Hepatic stellate cell (primary cell): ENCODE measurements around the gene CCDC40.
A peak's percentile ranks its signal among the peaks of the same experiment; 100 is the strongest.

Experiments used
- DNase-seq: peaks from one replicate; pipeline ENCODE4 v3.0.0; 2011; ENCODE audit warnings: low spot score

The CCDC40 gene

DNA sequence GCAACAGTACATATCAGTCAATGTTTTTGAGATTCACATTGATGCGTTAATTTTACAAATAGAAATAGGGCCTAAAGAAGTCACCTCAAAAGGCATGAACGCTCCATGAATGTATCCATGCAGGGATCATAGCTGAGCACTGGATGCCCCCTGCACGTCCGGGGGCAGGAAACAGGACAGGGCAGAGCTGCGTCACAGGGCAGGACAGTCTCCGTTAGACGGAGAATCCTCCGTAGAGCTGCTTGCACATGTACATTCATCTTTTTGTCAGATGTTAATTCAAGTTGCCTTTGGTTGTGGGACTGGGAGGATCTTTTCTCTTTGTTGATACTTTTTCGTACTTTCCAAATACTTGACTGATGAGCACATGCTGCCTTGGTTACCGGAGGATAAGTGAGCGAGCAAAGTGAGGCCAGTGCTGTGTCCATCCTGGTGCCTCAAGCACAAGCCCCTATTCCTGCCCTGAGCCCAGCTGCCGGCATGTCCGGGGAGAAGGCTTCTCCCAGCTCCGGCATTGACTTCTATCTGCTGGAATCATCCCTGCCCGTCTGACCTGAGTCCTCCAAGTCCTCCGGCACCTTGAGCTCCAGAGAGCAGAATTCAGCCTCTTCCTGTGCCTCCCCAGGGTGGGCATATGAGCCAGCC, 80.0 kb downstream of the CCDC40 start:
- DNase-seq: no peak

- no peak for DNase-seq
Observed at GRCh38 chr17:80116921-80117380, 80.5 kb downstream of the CCDC40 start.

GRCh38 chr17:80117491-80118401, 81.3 kb downstream of the CCDC40 start:
- peak; percentile 12 for DNase-seq

DNA sequence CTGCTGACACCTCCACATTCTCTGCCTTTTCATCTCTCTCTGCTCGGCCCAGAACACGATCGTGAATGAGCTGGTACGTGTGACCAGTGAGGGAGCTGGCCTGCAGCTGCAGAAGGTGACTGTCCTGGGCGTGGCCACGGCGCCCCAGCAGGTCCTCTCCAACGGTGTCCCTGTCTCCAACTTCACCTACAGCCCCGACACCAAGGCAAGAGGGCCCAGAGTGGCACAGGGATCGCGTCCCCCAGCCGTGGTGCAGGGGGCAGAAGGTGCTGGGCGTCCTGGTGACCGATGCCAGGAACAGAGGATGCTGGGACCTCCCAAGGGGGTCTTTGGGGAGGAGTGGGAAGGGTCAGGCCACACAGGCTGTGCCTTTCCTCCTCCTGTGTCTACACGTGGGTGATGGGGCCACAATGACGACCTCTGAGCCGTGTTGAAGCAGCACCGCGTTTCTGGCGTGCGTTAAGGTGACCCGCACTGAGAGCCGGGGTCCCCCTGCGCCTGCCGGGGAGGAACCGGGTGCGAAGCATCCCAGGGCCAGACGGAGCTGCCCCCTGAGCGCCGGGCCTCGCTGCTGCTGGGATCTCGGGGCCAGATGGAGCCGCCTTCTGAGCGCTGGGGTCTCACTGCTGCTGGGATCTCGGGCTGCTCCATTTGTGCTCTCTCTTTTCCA, 82.3 kb downstream of the CCDC40 start:
- no peak for DNase-seq

DNA sequence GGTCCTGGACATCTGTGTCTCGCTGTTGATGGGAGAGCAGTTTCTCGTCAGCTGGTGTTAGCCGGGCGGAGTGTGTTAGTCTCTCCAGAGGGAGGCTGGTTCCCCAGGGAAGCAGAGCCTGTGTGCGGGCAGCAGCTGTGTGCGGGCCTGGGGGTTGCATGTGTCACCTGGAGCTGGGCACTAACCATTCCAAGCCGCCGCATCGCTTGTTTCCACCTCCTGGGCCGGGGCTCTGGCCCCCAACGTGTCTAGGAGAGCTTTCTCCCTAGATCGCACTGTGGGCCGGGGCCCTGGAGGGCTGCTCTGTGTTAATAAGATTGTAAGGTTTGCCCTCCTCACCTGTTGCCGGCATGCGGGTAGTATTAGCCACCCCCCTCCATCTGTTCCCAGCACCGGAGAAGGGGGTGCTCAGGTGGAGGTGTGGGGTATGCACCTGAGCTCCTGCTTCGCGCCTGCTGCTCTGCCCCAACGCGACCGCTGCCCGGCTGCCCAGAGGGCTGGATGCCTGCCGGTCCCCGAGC, 82.9 kb downstream of the CCDC40 start:
- DNase-seq: peak; percentile 4

- DNase-seq: peak; percentile 5
Observed at GRCh38 chr17:80119839-80120238, 83.4 kb downstream of the CCDC40 start.

GRCh38 chr17:80122026-80122575, 85.7 kb downstream of the CCDC40 start:
- no peak for DNase-seq

- no peak for DNase-seq
Observed at GRCh38 chr17:80122926-80123505, 86.6 kb downstream of the CCDC40 start.

- peak; percentile 7 for DNase-seq
Observed at GRCh38 chr17:80123791-80124190, 87.3 kb downstream of the CCDC40 start.

DNA sequence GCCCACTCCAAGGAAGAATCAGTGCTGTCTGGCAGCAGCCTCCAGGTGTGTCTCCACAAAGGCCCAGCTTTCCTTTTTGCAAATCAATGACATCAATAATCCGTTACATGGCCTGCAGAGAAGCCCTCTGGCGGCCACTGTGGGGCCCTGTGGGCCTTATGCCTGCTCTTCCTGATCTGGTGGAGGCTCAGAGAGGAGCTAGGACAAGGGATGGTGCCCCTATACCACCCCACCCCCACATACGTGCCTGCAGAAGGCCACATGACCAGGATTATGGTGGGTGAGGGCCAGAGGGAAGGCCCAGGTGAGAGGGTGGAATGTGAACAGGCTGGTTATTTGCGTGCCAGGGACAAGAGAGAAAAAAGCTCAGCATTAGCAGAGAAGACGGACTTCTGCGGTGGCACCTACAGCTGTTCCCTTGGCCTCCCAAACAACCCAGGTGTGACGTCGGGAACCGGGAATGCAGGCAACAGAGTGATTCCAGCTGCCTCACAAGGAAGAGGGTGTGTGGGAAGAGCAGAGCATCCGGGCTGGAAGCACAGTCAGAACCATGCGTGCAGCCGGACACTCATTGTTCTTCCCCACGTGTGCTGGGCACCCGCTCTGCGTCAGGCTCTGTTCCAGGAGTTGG, 88.0 kb downstream of the CCDC40 start:
- DNase-seq: peak; percentile 29

GRCh38 chr17:80125656-80126448, 89.4 kb downstream of the CCDC40 start:
- peak; percentile 59 for DNase-seq

DNA sequence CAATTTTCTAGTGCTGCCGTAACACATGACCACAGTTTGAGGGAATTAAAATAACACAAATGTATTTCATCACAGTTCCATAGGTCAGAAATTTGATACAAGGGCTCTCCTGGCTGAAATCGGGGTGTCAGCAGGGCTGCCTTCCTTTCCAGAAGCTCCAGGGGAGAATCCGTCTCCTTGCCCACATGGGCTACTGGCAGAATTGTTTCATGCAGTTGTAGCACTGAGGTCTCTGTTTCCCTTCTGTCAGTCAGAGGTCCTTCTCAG, 89.9 kb downstream of the CCDC40 start:
- DNase-seq: no peak

DNA sequence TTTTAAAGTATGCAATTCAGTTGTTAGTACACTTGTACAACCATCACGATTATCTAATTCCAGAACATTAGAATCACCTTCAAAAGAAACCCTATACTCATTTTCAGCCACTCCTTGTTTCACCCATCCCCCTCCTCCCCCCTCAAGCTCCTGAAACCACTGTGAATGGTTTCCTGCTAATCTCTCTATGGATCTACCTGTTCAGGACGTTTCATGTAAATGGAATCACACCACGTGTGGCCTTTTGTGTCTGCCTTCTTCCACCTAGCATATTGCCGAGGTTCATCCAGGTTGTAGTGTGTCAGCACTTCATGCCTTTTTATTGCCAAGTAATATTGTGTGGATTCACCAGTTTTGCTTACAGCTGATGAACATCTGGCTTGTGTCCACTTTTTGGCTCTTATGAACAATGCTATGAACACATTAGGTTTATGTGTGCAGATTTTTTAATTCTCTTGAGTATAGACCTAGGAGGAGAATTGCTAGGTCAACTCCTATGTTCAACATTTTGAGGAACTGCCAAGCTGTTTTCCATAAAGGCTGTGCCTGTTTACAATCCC, 92.6 kb downstream of the CCDC40 start:
- DNase-seq: no peak

DNA sequence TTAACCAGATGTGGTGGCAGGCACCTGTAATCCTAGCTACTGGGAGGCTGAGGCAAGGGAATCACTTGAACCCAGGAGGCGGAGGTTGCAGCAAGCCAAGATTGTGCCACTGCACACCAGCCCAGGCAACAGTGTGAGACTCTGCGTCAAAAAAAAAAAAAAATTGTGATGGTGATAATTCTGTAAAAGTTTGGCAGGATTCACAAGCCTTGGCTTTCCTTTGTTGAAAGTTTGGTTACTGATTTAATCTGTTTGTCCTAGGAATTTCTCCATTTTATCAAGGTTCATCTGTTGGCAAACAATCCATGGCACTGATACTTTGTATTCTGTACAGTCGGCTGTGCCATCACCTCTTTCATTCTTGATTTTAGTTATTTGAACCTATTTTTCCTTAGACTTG, 94.5 kb downstream of the CCDC40 start:
- no peak for DNase-seq

GRCh38 chr17:80132906-80133625, 96.6 kb downstream of the CCDC40 start:
- DNase-seq: no peak

GRCh38 chr17:80133626-80133970, 97.2 kb downstream of the CCDC40 start:
- no peak for DNase-seq

GRCh38 chr17:80137131-80137530, 100.7 kb downstream of the CCDC40 start:
- DNase-seq: no peak

DNA sequence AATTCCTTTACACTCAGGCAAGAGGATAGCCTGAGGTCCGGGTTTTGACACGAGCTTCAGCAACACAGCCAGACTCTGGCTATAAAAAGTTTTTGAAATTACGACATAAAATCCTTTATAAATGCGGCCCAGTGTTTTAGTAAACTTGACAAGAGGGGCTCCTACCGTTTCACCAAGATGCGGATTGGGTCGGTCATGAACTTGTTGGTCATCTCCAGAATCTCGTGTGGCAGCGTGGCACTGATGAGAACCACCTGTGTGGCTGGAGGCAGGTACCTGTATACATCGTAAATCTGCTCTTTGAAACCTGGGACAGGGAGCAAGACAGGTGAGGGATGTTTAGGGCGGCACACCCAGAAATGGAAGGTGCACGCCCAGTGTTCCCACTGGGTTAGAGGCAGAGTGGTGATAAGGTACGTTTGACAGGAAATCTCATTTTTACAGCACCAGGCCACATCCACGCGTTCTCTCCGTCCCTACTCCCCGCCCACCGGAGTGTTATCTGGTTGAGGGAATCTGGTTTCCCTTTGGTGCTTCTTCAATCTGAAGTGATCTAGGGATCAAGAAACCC, 102.5 kb downstream of the CCDC40 start:
- DNase-seq: no peak

- no peak for DNase-seq
Observed at GRCh38 chr17:80141463-80142165, 105.2 kb downstream of the CCDC40 start.
